ENCODE results near the gene PRDX1.

DNA sequence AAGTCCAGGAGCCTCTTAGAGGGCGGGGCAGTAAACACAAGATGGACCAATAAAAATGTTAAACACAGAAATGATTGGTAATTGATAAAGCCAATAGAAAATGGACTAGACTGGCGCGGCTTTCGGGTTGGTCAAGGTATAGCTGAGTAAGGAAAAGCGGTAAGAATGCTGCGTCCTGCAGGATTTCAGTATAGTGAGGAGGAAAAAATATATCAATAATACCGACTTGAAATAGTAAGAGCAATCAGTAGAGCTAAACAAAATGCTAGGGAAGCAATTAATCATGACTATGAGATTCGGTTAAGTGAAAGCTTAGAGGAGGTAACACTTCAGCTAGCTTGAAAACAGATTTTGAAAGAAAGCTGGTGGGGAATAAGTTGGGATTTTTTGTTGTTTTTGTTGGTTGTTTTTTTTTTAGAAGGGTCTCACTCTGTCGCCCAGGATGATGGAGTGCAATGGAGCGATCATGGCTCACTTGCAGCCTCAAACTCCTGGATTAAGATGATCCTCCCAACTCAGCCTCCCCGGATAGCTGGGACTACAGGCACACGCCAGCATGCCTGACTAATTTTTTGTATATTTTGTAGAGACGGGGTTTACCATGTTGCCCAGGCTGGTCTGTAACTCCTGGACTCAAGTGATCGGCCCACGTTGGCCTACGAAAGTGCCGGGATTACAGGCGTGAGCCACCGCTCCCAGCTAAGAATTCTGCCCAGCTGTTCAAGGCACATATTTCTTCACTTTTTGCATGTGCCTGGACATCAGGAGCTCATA is 30.0 kb downstream of the PRDX1 start:
- TF ChIP-seq, protein P1, sequence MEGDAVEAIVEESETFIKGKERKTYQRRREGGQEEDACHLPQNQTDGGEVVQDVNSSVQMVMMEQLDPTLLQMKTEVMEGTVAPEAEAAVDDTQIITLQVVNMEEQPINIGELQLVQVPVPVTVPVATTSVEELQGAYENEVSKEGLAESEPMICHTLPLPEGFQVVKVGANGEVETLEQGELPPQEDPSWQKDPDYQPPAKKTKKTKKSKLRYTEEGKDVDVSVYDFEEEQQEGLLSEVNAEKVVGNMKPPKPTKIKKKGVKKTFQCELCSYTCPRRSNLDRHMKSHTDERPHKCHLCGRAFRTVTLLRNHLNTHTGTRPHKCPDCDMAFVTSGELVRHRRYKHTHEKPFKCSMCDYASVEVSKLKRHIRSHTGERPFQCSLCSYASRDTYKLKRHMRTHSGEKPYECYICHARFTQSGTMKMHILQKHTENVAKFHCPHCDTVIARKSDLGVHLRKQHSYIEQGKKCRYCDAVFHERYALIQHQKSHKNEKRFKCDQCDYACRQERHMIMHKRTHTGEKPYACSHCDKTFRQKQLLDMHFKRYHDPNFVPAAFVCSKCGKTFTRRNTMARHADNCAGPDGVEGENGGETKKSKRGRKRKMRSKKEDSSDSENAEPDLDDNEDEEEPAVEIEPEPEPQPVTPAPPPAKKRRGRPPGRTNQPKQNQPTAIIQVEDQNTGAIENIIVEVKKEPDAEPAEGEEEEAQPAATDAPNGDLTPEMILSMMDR (IDR thresholded peaks at IDR 0.05), result no peak
- TF ChIP-seq POLR2A (IDR thresholded peaks at IDR 0.05), result no peak

All from right lobe of liver (tissue), 4 donors.